Measurements from ENCODE around the gene SRP14. TPM values are rescaled to one million over a fixed set of nuclear protein-coding genes. Genes with fewer than 3 reads are reported as not detected.
A peak's percentile ranks its signal among the peaks of the same experiment; 100 is the strongest.

Gene SRP14
- total RNA-seq, 2 experiments from 2014 or later = 120 to 126 TPM

DNA sequence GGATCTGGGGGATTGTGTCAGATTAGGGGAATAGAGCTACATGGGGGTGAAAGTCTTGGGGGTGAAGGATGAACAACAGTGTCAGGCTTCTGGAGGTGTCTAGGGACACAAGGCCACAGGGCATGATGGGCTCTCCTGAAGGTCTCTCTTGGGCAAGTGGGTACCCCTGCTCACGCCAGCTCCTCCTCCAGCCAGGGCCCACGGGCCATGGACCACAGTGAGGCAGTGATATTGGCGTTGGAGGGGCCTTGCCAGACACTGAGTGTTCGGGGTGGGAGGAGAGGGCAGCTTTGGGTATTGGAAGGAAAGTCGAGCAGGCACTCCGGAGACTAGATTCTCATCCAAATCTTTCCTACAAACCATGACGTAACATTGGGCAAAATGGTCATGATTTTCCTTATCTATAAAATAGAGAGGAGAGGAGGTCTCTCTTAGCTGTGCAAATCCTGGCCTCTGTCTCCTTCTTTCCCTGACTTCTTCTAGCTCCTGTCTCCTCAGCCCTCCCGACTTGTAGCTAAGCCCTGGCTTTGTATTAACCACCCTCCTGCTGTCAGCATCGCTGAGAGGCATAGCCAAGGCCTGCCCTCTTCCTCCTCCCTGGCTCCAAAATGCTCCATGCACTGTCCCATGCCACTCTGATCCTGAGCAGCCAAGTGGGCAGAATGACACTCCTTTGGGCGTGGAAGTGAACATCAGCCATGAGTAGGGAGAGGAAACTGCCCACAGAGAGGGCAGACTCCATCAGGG is 24.0 kb upstream of the SRP14 start:
- Mint-ChIP-seq H3K27me3 (no peaks in the 10 kb centered on the region), H3K36me3 (ENCODE audit: low read depth) (no peaks in the 10 kb centered on the region), H3K27ac (no peak overlapping the region), H3K4me3 (no peak overlapping the region), H3K9me3 (no peaks in the 10 kb centered on the region), H3K4me1 (ENCODE audit: low read depth) (peaks cover 22% of the 10 kb centered on the region)
- H3K27ac ChIP-seq (ENCODE audit: low read depth in 1 of 2, low read length in 2 of 2) = no peak overlapping the region
- intact Hi-C loops (cut with DNase I, micrococcal nuclease) = no loop called here
- H3K36me3 ChIP-seq (ENCODE audit: insufficient read depth, low read length) = no peaks in the 10 kb centered on the region
- TF ChIP-seq, protein P1, sequence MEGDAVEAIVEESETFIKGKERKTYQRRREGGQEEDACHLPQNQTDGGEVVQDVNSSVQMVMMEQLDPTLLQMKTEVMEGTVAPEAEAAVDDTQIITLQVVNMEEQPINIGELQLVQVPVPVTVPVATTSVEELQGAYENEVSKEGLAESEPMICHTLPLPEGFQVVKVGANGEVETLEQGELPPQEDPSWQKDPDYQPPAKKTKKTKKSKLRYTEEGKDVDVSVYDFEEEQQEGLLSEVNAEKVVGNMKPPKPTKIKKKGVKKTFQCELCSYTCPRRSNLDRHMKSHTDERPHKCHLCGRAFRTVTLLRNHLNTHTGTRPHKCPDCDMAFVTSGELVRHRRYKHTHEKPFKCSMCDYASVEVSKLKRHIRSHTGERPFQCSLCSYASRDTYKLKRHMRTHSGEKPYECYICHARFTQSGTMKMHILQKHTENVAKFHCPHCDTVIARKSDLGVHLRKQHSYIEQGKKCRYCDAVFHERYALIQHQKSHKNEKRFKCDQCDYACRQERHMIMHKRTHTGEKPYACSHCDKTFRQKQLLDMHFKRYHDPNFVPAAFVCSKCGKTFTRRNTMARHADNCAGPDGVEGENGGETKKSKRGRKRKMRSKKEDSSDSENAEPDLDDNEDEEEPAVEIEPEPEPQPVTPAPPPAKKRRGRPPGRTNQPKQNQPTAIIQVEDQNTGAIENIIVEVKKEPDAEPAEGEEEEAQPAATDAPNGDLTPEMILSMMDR (IDR thresholded peaks at IDR 0.05) = no peak
- ATAC-seq (ENCODE audit: poor library complexity) = no peak
- peaks cover 12% of the 10 kb centered on the region for H3K4me1 ChIP-seq (ENCODE audit: insufficient read depth, low read length)
- no peaks in the 10 kb centered on the region for H3K9me3 ChIP-seq (ENCODE audit: control insufficient read depth in 1 of 2, insufficient read depth in 1 of 2, low read length in 2 of 2)
- DNase-seq = peak in 1 of 14 experiments; percentile 3
- no peaks in the 10 kb centered on the region for H3K27me3 ChIP-seq (ENCODE audit: control insufficient read depth in 1 of 2, insufficient read depth in 2 of 2, low read length in 2 of 2)
- POLR2A ChIA-PET = interaction anchor here (0.6 to 0.9 kb wide), 2 partner anchors 39 to 463 kb away, joined by 3 read pairs; no protein-coding TSS in a partner anchor
- H3K4me3 ChIP-seq (ENCODE audit: low read length) = no peak overlapping the region
- CTCF ChIA-PET = no interaction called here

DNA sequence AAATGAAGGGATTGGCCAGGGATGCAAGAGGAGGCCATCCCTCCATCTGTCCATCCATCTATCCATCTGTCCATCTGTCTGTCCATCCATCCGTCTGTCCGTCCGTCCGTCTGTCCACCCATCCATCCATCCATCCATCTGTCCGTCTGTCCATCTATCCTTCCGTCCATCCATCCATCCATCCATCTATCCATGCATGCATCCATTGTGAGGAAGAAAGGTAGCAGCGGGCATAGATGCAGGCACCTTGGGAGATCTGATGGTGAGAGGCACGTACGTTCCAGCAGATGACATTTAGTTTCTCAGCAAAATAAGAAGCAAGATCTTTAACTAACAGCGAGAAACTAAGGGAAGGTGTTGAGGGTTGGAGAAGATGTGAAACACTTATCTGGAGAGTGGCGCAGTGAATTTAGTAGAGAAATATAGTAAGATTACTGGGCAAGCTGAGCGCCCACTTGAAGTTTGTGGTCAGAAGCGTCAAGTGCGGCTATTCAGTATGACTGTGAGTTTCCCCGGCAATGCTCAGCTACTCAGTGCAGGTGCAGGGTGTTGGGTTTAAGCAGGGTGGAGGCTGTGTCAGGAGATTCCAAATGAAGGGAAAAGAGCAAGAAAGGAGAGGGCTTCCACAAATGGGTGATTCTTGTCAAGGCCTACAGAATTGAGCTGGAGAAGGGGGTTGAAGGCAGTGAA is 22.4 kb upstream of the SRP14 start:
- H3K27me3 ChIP-seq (ENCODE audit: control insufficient read depth in 1 of 2, insufficient read depth in 2 of 2, low read length in 2 of 2) = no peaks in the 10 kb centered on the region
- Mint-ChIP-seq H3K27me3 (no peaks in the 10 kb centered on the region), H3K36me3 (ENCODE audit: low read depth) (no peaks in the 10 kb centered on the region), H3K4me1 (ENCODE audit: low read depth) (peaks cover 31% of the 10 kb centered on the region), H3K27ac (no peak overlapping the region), H3K9me3 (no peaks in the 10 kb centered on the region), H3K4me3 (no peak overlapping the region)
- intact Hi-C loops (cut with DNase I, micrococcal nuclease) = no loop called here
- H3K36me3 ChIP-seq (ENCODE audit: insufficient read depth, low read length) = no peaks in the 10 kb centered on the region
- no peak for ATAC-seq (ENCODE audit: poor library complexity)
- H3K4me1 ChIP-seq (ENCODE audit: insufficient read depth, low read length) = peaks cover 16% of the 10 kb centered on the region
- H3K27ac ChIP-seq (ENCODE audit: low read depth in 1 of 2, low read length in 2 of 2) = no peak overlapping the region
- DNase-seq = no peak
- no peaks in the 10 kb centered on the region for H3K9me3 ChIP-seq (ENCODE audit: control insufficient read depth in 1 of 2, insufficient read depth in 1 of 2, low read length in 2 of 2)
- ChIA-PET CTCF (no interaction called here), POLR2A (no interaction called here)
- TF ChIP-seq, protein P1 (IDR thresholded peaks at IDR 0.05) = no peak
- no peak overlapping the region for H3K4me3 ChIP-seq (ENCODE audit: low read length)

DNA sequence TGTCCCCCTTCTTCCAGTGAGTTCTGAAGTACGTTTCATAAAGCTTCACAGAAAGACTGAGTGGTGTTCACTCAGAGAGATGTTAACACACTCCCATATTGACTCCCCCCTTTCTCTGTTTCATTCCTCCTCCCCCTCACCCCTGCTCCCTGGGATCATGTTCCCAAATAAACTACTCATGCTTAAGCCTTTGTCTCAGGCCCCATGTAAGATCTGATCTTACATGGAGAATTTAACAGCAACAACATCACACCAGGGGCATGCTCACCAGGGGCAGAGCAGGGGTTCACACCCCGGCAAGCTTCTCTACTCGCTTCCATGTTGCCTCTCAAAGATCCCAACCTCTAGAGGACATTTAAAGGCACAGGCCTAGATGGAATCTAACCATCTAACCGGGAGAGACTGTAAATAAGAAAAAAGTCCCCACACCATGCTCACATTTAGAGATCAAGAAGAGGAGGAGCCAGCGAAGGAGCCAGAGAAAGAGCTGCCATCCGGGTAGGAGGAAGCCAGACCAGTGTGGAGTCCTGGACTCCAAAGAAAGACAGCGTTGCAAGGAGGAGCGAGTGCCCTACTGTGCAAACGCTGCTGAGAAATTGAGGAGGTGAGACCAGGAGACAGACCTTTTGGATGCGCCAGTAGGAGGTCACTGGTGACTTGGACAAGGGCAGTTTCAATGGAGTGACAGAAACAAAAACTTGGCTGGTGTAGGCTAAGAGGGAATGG is 21.4 kb upstream of the SRP14 start:
- no peaks in the 10 kb centered on the region for H3K9me3 ChIP-seq (ENCODE audit: control insufficient read depth in 1 of 2, insufficient read depth in 1 of 2, low read length in 2 of 2)
- H3K9me3 Mint-ChIP-seq = no peaks in the 10 kb centered on the region
- no peaks in the 10 kb centered on the region for H3K36me3 ChIP-seq (ENCODE audit: insufficient read depth, low read length)
- TF ChIP-seq, protein P1 (IDR thresholded peaks at IDR 0.05) = no peak
- H3K27ac Mint-ChIP-seq = no peak overlapping the region
- peaks cover 40% of the 10 kb centered on the region for H3K4me1 Mint-ChIP-seq (ENCODE audit: low read depth)
- H3K27me3 Mint-ChIP-seq = no peaks in the 10 kb centered on the region
- no peaks in the 10 kb centered on the region for H3K27me3 ChIP-seq (ENCODE audit: control insufficient read depth in 1 of 2, insufficient read depth in 2 of 2, low read length in 2 of 2)
- H3K4me1 ChIP-seq (ENCODE audit: insufficient read depth, low read length) = peaks cover 25% of the 10 kb centered on the region
- no peak overlapping the region for H3K4me3 ChIP-seq (ENCODE audit: low read length)
- no peak overlapping the region for H3K4me3 Mint-ChIP-seq
- CTCF ChIA-PET = interaction anchor here (0.8 to 1.0 kb wide), 2 partner anchors 16 to 214 kb away, joined by 3 read pairs; no protein-coding TSS in a partner anchor
- no peak overlapping the region for H3K27ac ChIP-seq (ENCODE audit: low read depth in 1 of 2, low read length in 2 of 2)
- POLR2A ChIA-PET = interaction anchor here (1.0 kb wide), 1 partner anchor 23 kb away, joined by 3 read pairs; no protein-coding TSS in a partner anchor
- DNase-seq (no peak), ATAC-seq (ENCODE audit: poor library complexity) (no peak)
- H3K36me3 Mint-ChIP-seq (ENCODE audit: low read depth) = no peaks in the 10 kb centered on the region
- intact Hi-C loops (cut with DNase I, micrococcal nuclease) = no loop called here

Data from CD4-positive, alpha-beta T cell (primary cell).